ENCODE measurements around the gene SULT2A1.

DNA sequence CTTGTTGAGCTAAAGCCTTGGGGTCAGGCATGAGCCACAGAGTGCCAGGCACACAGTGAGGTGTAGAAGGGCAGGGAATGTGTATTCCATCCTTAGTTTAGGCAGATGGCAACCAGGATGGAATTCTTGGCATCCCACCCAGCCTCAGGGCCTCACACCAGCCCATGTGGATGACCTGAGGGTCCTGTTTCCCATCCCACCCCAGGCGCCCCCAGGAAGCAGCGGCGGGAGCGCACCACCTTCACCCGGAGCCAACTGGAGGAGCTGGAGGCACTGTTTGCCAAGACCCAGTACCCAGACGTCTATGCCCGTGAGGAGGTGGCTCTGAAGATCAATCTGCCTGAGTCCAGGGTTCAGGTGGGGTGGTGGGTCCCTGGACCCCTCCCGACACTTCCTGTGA lies 50.1 kb downstream of the SULT2A1 start:
- no peak for TF ChIP-seq CTCF (IDR thresholded peaks at IDR 0.05)
- TF ChIP-seq POLR2A (IDR thresholded peaks at IDR 0.05), result no peak
- TF ChIP-seq POLR2AphosphoS5 (IDR thresholded peaks at IDR 0.05), result no peak
